ENCODE data around the gene DOCK3.
A peak's percentile ranks its signal among the peaks of the same experiment; 100 is the strongest.
"Not testable (repeated sequence)": the region's sequence is repeated elsewhere in the genome, so short reads cannot be mapped to it uniquely, and the experiment has no call there.

The DOCK3 gene

DNA sequence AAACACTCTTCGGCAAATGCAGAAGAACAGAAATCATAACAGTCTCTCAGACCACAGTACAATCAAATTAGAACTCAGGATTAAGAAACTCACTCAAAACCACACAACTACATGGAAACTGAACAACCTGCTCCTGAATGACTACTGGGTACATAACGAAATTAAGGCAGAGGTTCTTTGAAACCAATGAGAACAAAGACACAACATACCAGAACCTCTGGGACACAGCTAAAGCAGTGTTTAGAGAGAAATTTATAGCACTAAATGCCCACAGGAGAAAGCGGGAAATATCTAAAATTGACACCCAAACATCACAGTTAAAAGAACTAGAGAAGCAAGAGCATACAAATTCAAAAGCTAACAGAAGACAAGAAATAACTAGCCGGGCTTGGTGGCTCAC is 589.4 kb downstream of the DOCK3 start:
- not testable (repeated sequence) for DNase-seq

GRCh38 chr3:51268132-51268531 is 593.4 kb downstream of the DOCK3 start:
- no peak for DNase-seq

- DNase-seq: no peak
These were observed 594.7 kb downstream of the DOCK3 start for GRCh38 chr3:51269466-51269865.

- no peak for DNase-seq
These were observed 595.8 kb downstream of the DOCK3 start for GRCh38 chr3:51270559-51270958.

DNA sequence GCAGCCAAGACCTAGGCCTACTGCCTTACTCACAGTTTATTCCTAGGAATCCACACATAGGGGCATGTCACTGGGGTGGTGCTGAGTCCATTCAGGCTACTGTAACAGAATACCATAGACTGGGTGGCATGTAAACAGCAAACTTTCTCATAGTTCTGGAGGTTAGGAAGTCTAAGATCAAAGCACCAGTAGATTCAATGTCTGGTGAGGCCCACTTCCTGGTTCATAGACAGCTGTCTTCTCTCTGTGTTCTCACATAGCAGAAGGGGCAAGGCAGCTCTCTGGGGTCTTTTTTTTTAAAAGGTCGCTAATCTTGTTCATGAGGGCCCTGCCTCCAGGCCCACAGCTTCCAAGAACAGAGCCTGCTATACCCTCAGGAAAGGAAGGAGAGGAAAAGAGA is 596.4 kb downstream of the DOCK3 start:
- DNase-seq: no peak

- no peak for DNase-seq
These were observed 599.3 kb downstream of the DOCK3 start for GRCh38 chr3:51274052-51274451.

- DNase-seq: no peak
These were observed 600.5 kb downstream of the DOCK3 start for GRCh38 chr3:51275111-51275805.

DNA sequence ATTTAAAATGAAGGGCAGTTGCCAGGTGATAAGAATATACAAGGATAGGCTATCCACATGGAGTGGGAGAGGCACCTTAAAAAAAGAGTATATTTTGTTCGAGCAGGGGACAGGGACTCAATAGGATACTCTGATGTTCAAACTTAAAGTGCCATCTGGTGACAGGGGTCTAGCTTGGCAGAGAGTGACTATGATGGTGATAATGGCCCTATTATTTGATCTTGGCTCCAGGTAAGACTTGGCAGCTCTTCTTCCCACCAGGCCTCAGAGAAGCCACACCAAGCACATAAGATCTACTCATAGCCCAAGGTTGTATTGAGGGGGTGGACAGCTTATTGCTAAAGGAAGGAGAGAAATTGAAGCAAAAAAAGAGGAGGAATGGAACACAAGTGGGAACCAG is 601.3 kb downstream of the DOCK3 start:
- no peak for DNase-seq

GRCh38 chr3:51279448-51279847 is 604.7 kb downstream of the DOCK3 start:
- DNase-seq: no peak

DNA sequence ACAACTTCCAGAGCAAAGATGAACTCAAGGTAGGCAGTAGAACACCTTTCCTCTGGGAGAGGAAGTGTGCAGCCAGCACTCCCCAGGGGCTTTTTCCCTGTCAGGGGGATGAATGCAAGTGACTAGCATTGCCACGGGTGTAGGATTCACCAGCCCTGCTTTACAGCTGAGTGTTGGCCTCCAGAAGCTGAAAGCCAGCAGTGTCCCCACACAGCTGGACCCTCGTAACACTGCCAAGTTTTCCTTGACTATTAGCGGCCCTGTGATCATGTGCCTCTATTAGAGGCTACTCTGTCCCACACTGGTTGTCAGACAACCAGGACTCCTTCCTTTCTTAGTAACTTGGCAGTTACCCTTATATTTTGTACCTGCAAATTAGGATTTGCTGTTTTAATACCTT is 605.4 kb downstream of the DOCK3 start:
- DNase-seq: no peak

GRCh38 chr3:51282931-51283330 is 608.2 kb downstream of the DOCK3 start:
- DNase-seq: no peak

GRCh38 chr3:51283421-51283820 is 608.7 kb downstream of the DOCK3 start:
- DNase-seq: no peak

- no peak for DNase-seq
These were observed 620.9 kb downstream of the DOCK3 start for GRCh38 chr3:51295625-51296024.

- DNase-seq: no peak
These were observed 622.6 kb downstream of the DOCK3 start for GRCh38 chr3:51297333-51297732.

GRCh38 chr3:51304230-51304629 is 629.5 kb downstream of the DOCK3 start:
- DNase-seq: no peak

DNA sequence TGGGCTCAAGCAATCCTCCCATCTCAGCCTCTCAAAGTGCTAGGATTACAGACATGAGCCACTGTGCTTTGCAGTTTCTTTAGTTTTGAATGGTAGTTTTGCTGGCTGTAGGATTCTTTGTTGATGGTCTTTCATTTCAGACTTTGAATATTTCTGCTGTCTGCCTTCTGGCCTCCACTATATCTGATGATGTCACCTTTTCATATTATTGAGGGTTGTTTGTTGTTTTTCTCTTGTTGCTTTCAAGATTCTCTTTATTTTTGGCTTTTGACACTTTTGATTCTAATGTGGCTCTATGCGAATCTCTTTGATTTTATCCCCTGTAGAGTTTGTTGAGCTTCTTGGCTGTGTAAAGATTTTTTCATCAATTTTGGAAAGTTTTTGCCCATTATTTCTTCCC is 631.4 kb downstream of the DOCK3 start:
- DNase-seq: no peak

GRCh38 chr3:51307458-51307857 is 632.7 kb downstream of the DOCK3 start:
- DNase-seq: no peak

DNA sequence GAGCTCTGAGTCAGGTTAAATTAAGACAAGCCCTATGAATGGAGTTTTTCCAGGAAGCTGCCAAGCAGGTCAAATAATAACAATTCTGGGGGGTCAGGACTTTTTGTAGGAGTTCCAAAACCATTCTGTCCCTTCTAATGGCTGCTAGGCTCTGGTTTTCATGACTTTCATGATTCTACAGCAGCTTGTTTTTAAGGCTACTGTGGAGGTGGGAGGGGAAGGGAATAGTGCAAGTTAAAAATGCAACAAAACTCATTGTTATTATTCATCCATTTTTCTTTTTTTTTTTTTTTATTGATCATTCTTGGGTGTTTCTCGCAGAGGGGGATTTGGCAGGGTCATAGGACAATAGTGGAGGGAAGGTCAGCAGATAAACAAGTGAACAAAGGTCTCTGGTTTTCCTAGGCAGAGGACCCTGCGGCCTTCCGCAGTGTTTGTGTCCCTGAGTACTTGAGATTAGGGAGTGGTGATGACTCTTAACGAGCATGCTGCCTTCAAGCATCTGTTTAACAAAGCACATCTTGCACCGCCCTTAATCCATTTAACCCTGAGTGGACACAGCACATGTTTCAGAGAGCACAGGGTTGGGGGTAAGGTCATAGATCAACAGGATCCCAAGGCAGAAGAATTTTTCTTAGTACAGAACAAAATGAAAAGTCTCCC is 633.3 kb downstream of the DOCK3 start:
- DNase-seq: not testable (repeated sequence)

GRCh38 chr3:51311055-51311454 is 636.3 kb downstream of the DOCK3 start:
- peak; percentile 2 for DNase-seq

- no peak for DNase-seq
These were observed 653.5 kb downstream of the DOCK3 start for GRCh38 chr3:51328206-51328605.

DNA sequence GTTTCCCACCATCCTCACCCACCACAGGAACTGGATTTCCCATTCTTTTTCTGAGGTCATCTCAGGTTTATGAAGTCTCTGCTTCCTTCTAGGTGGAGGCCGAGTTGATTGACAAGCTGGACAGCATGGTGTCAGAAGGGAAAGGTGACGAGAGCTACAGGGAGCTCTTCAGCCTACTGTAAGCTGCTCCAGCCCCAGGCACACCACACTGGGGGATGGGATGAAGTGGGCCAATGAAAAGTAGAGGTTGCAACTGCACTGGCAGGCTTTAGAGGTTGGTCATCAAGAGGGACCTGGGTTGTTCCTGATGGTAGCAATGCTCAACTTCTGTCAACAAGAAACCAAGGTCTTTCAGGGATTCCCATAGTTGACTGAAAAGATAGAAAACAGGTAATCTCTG is 655.3 kb downstream of the DOCK3 start:
- no peak for DNase-seq

DNA sequence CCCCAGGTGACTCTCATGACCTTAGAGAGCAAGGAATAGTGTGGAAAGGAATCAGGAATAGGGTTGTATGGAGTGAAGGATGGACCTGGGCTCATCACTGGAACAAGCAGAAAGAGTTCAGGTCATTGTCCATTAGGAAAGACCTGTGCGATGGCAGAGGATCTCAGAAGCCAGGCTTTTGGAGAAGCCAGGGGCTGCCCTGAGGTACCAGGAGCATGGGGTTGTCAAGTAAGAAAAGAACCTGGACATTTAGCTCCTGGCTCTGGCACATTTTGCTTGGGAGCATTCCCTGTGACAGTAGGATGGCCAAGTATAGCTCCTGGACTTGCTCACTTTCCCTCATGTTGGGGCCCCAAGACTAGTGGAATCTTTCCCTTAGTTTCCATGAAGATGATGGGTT is 657.4 kb downstream of the DOCK3 start:
- DNase-seq: no peak

- DNase-seq: no peak
These were observed 658.3 kb downstream of the DOCK3 start for GRCh38 chr3:51333021-51333420.

- DNase-seq: no peak
These were observed 661.5 kb downstream of the DOCK3 start for GRCh38 chr3:51336261-51336660.

- no peak for DNase-seq
These were observed 662.9 kb downstream of the DOCK3 start for GRCh38 chr3:51337666-51338065.

All from NCI-H510A treated with DMSO at 0.1 percent for 48 hours (cell line).